Measurements from ENCODE around the gene HEPH.

DNA sequence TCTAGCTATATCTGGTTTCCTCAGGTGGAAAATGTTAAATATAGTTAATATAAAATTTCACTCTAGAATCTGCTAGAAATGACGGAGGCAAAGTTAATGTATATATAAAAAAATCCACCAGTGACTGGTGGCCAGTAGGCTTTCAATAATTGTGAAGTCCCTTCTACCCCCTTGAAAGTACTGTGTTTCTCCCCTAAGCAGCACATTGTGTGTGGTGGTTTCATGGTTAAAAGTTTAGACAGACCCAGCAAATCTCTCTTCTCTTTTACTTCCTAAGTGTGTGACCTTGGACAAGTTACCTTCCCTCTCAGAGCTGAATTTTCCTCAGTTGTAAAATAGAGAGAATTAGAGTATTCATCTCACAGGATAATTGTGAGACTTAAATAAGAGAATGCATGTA lies 600 bp upstream of the HEPH start:
- no peak for TF ChIP-seq EZH2 (IDR thresholded peaks at IDR 0.05; ENCODE audit: low read length, missing control alignments)
- TF ChIP-seq, protein P1, sequence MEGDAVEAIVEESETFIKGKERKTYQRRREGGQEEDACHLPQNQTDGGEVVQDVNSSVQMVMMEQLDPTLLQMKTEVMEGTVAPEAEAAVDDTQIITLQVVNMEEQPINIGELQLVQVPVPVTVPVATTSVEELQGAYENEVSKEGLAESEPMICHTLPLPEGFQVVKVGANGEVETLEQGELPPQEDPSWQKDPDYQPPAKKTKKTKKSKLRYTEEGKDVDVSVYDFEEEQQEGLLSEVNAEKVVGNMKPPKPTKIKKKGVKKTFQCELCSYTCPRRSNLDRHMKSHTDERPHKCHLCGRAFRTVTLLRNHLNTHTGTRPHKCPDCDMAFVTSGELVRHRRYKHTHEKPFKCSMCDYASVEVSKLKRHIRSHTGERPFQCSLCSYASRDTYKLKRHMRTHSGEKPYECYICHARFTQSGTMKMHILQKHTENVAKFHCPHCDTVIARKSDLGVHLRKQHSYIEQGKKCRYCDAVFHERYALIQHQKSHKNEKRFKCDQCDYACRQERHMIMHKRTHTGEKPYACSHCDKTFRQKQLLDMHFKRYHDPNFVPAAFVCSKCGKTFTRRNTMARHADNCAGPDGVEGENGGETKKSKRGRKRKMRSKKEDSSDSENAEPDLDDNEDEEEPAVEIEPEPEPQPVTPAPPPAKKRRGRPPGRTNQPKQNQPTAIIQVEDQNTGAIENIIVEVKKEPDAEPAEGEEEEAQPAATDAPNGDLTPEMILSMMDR (conservative IDR thresholded peaks at IDR 0.05 in 1 of 2, IDR thresholded peaks at IDR 0.05 in 1 of 2; ENCODE audit: low read depth in 1 of 2, low read length in 2 of 2) = no peak

All from fibroblast of lung (primary cell).